HPDE6-E6E7 (cell line): ENCODE data around the gene PRXL2B.
"Not testable (repeated sequence)": the region's sequence is repeated elsewhere in the genome, so short reads cannot be mapped to it uniquely, and the experiment has no call there.

Source experiments
- DNase-seq: peaks from one replicate; pipeline ENCODE4 v3.0.0; 2011; ENCODE audit warnings: missing footprints; ENCODE audit errors: extremely low spot score

PRXL2B gene

GRCh38 chr1:2586154-2587070, at the start of gene PRXL2B:
Gene PRXL2B (plus strand): TSS chr1:2586777. CDS start chr1:2586886, 109 bp downstream.
- peak; percentile 98 for DNase-seq

GRCh38 chr1:2537784-2538115, 48.8 kb upstream of the PRXL2B start:
- DNase-seq = no peak

GRCh38 chr1:2538376-2538775, 48.2 kb upstream of the PRXL2B start:
- no peak for DNase-seq

GRCh38 chr1:2538872-2539271, 47.7 kb upstream of the PRXL2B start:
- DNase-seq = no peak

- DNase-seq = no peak
Observed at GRCh38 chr1:2539312-2539907, 47.2 kb upstream of the PRXL2B start.

GRCh38 chr1:2540816-2541492, 45.6 kb upstream of the PRXL2B start:
- DNase-seq = no peak

GRCh38 chr1:2541619-2542245, 44.8 kb upstream of the PRXL2B start:
- DNase-seq = no peak

- DNase-seq = no peak
Observed at GRCh38 chr1:2542246-2542915, 44.2 kb upstream of the PRXL2B start.

GRCh38 chr1:2543543-2544092, 43.0 kb upstream of the PRXL2B start:
- no peak for DNase-seq

- DNase-seq = no peak
Observed at GRCh38 chr1:2544093-2544874, 42.3 kb upstream of the PRXL2B start.

GRCh38 chr1:2544875-2545640, 41.5 kb upstream of the PRXL2B start:
- DNase-seq = no peak

GRCh38 chr1:2545754-2546514, 40.6 kb upstream of the PRXL2B start:
- DNase-seq = peak; percentile 83

- peak; percentile 84 for DNase-seq
Observed at GRCh38 chr1:2546515-2547209, 39.9 kb upstream of the PRXL2B start.

- no peak for DNase-seq
Observed at GRCh38 chr1:2547210-2548067, 39.1 kb upstream of the PRXL2B start.

- no peak for DNase-seq
Observed at GRCh38 chr1:2548068-2548589, 38.4 kb upstream of the PRXL2B start.

- not testable (repeated sequence) for DNase-seq
Observed at GRCh38 chr1:2549367-2550029, 37.1 kb upstream of the PRXL2B start.
